H1 (cell line): ENCODE data around the gene RILP. TPM values are rescaled to one million over a fixed set of nuclear protein-coding genes. Genes with fewer than 3 reads are reported as not detected.

ENCODE experiments used
- BACH1 ChIP-seq: IDR thresholded peaks from 2 replicates; pipeline ENCODE4 v1.6.1; 2012; ENCODE audit warnings: low read length, improper control_type of control experiment
- CBX5 ChIP-seq: fragments of 300-800, 300-1000 bp; sonication (generic); IDR thresholded peaks from 2 replicates; pipeline ENCODE4 v1.7.1; 2016; ENCODE audit warnings: antibody characterized with exemption, low read length, low read depth
- CHD2 ChIP-seq: IDR thresholded peaks from 2 replicates; pipeline ENCODE4 v1.6.1; 2012; ENCODE audit warnings: low read length, improper control_type of control experiment
- EZH2 ChIP-seq: fragments of 200-600 bp; sonication (generic); IDR thresholded peaks from 2 replicates; pipeline ENCODE4 v1.7.1; 2012; ENCODE audit warnings: low read depth, mild to moderate bottlenecking, moderate library complexity, low read length, inconsistent platforms; ENCODE audit not compliant: severe bottlenecking
- FOSL1 ChIP-seq: IDR thresholded peaks from 2 replicates; pipeline ENCODE4 v1.6.1; 2011; ENCODE audit warnings: mild to moderate bottlenecking, low read depth, low read length, moderate library complexity; ENCODE audit not compliant: insufficient read depth
- GTF2F1 ChIP-seq: IDR thresholded peaks from 2 replicates; pipeline ENCODE4 v1.6.1; 2012; ENCODE audit warnings: low read depth, low read length, improper control_type of control experiment, borderline replicate concordance
- PHF8 ChIP-seq: fragments of 200-600 bp; sonication (generic); conservative IDR thresholded peaks from 2 replicates; pipeline ENCODE4 v1.7.1; 2012; ENCODE audit warnings: low read depth, mild to moderate bottlenecking, inconsistent platforms, low read length, moderate library complexity
- polyA plus RNA-seq, 7 experiments: library from polyadenylated mRNA; depleted of rRNA in 3 of 7; stranded (reverse) in 5 of 7; unstranded in 2 of 7; fragments of >200 nt in 5 of 7; fragments of 200-250 nt in 2 of 7; gene quantifications; 1 replicate in 5 of 7; 2 replicates in 1 of 7; 4 replicates in 1 of 7; pipeline versions ENCODE4 v1.2.1 to v1.2.3, GENCODE V29; 2011 to 2013; ENCODE audit warnings: missing spikeins in 2 of 7, mixed read lengths in 2 of 7
- total RNA-seq: library from RNA; stranded (reverse); fragmentation: NEBNext Ultra II Directional; extraction: Animal tissue kit (Norgen Biotek cat#: 25700); gene quantifications from 2 replicates; pipeline ENCODE4 v1.2.1, GENCODE V29; 2021

Gene RILP
- total and polyA plus RNA-seq, 2 of the 8 experiments (the other 6 are each of a cell fraction or from before 2014, with no cell fraction given), result 6.8 to 7.2 TPM

DNA sequence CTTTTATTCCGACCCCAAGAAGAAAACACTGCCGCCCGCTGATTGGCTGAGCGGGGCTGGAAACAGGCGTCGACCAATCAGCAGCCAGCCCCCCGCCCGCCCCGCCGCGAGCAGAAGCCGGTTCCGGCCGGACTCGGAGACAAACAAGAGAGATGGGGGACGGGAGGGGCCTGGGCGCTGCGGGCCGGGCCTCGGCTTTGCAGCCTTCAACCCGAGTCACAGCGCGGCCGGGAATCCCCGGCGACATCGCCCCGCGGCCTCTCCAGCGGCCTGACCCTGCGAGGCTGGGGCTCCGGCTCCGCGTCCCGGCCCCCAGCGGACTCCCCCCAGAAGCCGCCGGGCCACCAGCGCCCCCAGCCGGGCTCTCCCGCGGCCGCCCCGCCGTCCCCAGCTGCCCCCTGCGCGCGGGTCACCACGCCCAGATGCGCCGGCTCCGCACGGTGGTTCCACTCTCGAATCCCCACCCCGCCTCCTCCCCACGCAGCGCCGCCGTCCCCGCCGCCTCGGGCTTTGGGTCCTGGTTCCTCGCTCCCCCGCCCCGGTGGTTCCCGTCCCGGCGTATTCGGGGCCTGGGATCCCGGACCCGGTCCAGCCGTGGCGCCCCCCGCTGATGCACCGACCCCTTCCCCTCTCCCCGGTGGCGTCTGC lies 20.7 kb downstream of the RILP start (continued):
- no peak for TF ChIP-seq EZH2
- no peak for TF ChIP-seq CHD2
- peak; percentile 59; the same call in 1 of the 2 replicates for TF ChIP-seq PHF8
- TF ChIP-seq CBX5, result no peak
- TF ChIP-seq BACH1, result no peak
- no peak for TF ChIP-seq FOSL1
- no peak for TF ChIP-seq GTF2F1
- TF ChIP-seq, all 59 proteins: peak for 11
